Ascending aorta (tissue), 2 donors: ENCODE measurements around the gene IVD. TPM values are rescaled to one million over a fixed set of nuclear protein-coding genes. Genes with fewer than 3 reads are reported as not detected.

Experiments
- DNase-seq, 2 donors: peaks; one replicate each; pipeline ENCODE4 v3.0.0-alpha.2; 2019; ENCODE audit warnings: low spot score in 2 of 2
- H3K27ac ChIP-seq, 2 donors: fragments of 200-600 bp; sonication (generic); one replicate each; pipeline ENCODE4 v1.5.1; 2016 to 2017; ENCODE audit warnings: mild to moderate bottlenecking in 1 of 2
- H3K27me3 ChIP-seq: fragments of 200-600 bp; sonication (generic); one replicate; pipeline ENCODE4 v1.5.1; 2017
- H3K36me3 ChIP-seq, 2 donors: fragments of 200-600 bp; sonication (generic); one replicate each; pipeline ENCODE4 v1.5.1; 2016
- H3K4me1 ChIP-seq, 2 donors: fragments of 200-600 bp; sonication (generic); one replicate each; pipeline ENCODE4 v1.5.1; 2016 to 2017; ENCODE audit warnings: mild to moderate bottlenecking in 1 of 2
- H3K4me3 ChIP-seq, 2 donors: fragments of 200-600 bp; sonication (generic); one replicate each; pipeline ENCODE4 v1.5.1; 2016 to 2017; ENCODE audit warnings: mild to moderate bottlenecking in 1 of 2
- H3K9me3 ChIP-seq, 2 donors: fragments of 200-600 bp; sonication (generic); one replicate each; pipeline ENCODE4 v1.5.1; 2016
- intact Hi-C: fragments of 100-400 bp; cut with DNase I; formaldehyde crosslinking; loops from one replicate; pipeline ENCODE4 v1.15.1; 2023
- total RNA-seq: library from RNA; depleted of rRNA; stranded (reverse); fragments of >200 nt; gene quantifications from one replicate; pipeline ENCODE4 v1.1.0, GENCODE V29; 2016
- TF ChIP-seq, protein P1 (sequence below), 3 experiments: fragments of 200-600 bp in 2 of 3; fragments of 450-650 bp in 1 of 3; sonication (generic) in 2 of 3; IDR thresholded peaks; one replicate each; pipeline ENCODE4 v1.5.1; 2016 to 2019; ENCODE audit warnings: antibody characterized with exemption in 3 of 3, mild to moderate bottlenecking in 1 of 3, moderate library complexity in 1 of 3

Gene IVD
- total RNA-seq, 1 donor from 2014 or later = 39.5 TPM

DNA sequence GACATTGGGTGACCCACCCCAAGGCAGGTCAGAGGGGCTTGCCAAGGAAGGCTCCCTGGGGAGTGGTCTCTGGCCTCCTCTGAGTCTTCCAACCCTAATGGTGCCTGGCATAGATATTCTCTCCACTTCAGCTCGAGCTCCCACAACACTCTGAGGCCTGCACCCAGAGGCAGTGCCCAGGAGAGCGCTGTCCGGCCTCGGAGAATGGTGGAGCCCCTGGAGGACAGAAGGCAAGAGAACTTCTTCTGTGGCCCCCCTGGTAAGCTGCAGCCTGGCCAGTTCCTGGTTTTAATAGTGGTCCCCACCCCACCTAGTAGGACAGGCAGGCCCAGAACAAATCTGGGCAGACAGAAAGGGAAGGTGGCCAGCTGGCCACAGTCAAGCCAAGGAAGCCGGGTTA is 40.6 kb upstream of the IVD start:
- no peak for DNase-seq

DNA sequence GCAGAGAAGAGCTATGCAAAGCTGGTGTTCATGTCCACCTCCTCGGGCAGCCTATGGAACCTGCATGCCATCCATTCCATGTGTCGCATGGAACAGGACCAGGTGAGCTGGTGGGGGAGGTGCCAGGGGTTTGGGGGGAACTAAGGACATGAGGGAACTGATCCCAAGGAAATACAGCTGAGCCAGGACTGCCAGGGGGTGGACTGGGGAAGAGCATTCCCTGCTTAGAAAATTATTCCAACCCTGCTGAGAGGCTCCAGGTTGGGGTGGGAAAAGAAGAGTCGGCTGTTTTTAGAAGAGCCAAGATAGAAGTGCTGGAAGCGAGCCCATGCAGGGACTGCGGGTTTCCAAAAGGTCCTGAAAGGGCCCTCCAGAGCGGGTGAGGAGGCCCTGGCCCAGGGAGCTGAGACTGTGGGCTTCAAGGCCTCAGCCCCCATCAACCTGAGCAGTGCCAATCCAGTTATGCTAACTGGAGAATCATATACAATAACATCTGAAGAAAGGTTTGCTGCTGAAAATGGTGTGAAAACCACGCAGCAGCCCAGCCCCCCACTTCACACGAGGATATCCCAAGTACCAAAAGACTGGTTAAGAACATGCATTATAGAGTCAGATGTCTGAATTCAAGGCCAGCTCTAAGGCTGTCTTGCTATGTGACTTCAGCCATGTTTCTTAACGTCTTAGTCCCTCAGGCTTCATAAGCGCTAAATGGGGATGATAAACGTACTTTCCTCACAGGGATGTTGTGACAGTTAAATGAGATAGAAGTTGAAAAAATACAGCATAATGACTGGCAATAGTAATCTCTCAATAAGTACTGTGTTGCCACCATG is 39.8 kb upstream of the IVD start:
- no peaks in the 10 kb centered on the region for H3K36me3 ChIP-seq
- H3K27me3 ChIP-seq = no peaks in the 10 kb centered on the region
- TF ChIP-seq, protein P1, sequence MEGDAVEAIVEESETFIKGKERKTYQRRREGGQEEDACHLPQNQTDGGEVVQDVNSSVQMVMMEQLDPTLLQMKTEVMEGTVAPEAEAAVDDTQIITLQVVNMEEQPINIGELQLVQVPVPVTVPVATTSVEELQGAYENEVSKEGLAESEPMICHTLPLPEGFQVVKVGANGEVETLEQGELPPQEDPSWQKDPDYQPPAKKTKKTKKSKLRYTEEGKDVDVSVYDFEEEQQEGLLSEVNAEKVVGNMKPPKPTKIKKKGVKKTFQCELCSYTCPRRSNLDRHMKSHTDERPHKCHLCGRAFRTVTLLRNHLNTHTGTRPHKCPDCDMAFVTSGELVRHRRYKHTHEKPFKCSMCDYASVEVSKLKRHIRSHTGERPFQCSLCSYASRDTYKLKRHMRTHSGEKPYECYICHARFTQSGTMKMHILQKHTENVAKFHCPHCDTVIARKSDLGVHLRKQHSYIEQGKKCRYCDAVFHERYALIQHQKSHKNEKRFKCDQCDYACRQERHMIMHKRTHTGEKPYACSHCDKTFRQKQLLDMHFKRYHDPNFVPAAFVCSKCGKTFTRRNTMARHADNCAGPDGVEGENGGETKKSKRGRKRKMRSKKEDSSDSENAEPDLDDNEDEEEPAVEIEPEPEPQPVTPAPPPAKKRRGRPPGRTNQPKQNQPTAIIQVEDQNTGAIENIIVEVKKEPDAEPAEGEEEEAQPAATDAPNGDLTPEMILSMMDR (IDR thresholded peaks at IDR 0.05) = no peak
- no peak overlapping the region for H3K4me3 ChIP-seq
- H3K9me3 ChIP-seq = no peaks in the 10 kb centered on the region
- H3K4me1 ChIP-seq = peaks cover 10 to 17% of the 10 kb centered on the region in 2 donors
- no peak for DNase-seq
- H3K27ac ChIP-seq = no peak overlapping the region
- intact Hi-C loops = loop anchor here (5.0 kb wide), 2 partner anchors 41 to 84 kb away; partner anchors contain the start of genes ANKRD63 and IVD

More for the DNA sequence above, 40.6 kb upstream of the IVD start:
- Histone ChIP-seq H3K36me3 (no peaks in the 10 kb centered on the region), H3K4me3 (no peak overlapping the region), H3K9me3 (no peaks in the 10 kb centered on the region), H3K27me3 (no peaks in the 10 kb centered on the region), H3K4me1 (peaks cover 10 to 17% of the 10 kb centered on the region in 2 donors), H3K27ac (no peak overlapping the region)
- TF ChIP-seq, protein P1 (IDR thresholded peaks at IDR 0.05) = no peak
- intact Hi-C loops = loop anchor here (5.0 kb wide), 2 partner anchors 42 to 83 kb away; partner anchors contain the start of genes ANKRD63 and IVD

DNA sequence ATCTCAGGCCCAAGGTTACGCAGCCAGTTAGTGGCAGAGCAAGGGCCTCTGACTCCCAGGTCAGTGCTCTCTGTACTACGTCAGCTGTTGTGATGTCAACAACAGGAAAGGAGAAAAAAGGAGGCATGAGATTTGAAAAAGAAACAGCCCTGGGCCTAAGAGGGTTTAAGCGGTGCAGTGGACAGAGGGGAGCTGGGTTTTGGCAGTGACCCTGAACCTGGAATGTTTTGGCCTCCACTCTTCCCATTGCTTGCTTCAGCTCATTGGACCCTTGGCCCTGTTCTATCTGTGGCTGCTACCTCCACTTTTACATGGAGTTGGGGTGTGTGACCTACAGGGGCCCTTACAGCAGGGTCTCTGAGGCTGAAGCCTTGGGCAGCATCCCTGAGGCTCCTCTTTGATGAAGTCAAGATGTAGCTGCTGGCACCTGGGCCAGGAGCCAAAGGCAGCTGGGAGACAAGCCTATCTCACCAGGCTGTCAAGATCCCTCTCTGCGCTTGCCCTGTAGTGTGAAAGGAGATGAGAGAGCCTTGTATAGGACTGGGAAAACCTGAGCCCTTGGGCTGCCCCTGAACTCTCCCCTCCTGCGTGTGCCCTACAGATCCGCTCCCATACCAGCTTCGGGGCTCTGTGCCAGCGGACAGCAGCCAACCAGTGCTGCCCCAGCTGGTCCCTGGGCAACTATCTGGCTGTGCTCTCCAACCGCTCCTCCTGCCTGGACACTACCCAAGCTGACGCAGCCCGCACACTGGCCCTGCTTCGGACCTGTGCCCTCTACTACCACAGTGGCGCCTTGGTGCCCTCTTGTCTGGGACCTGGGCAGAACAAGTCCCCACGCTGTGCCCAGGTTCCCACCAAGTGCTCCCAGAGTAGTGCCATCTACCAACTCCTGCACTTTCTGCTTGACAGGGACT is 38.9 kb upstream of the IVD start:
- H3K27ac ChIP-seq = peak overlapping the region in 1 of 2 donors; percentile 24
- peaks cover 10 to 17% of the 10 kb centered on the region in 2 donors for H3K4me1 ChIP-seq
- H3K27me3 ChIP-seq = no peaks in the 10 kb centered on the region
- intact Hi-C loops = loop anchor here (5.0 kb wide), 2 partner anchors 41 to 84 kb away; partner anchors contain the start of genes ANKRD63 and IVD
- no peak overlapping the region for H3K4me3 ChIP-seq
- H3K9me3 ChIP-seq = no peaks in the 10 kb centered on the region
- no peaks in the 10 kb centered on the region for H3K36me3 ChIP-seq
- no peak for DNase-seq
- TF ChIP-seq, protein P1 (IDR thresholded peaks at IDR 0.05) = no peak

DNA sequence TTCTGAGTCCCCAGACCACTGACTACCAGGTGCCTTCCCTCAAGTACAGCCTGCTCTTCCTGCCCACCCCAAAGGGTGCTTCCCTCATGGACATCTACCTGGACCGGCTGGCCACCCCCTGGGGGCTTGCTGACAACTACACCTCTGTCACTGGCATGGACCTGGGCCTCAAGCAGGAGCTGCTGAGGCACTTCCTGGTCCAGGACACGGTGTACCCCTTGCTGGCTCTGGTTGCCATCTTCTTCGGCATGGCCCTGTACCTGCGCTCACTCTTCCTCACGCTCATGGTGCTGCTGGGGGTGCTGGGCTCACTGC is 38.3 kb upstream of the IVD start:
- intact Hi-C loops = loop anchor here (5.0 kb wide), 2 partner anchors 40 to 85 kb away; partner anchors contain the start of genes ANKRD63 and IVD
- TF ChIP-seq, protein P1 (IDR thresholded peaks at IDR 0.05) = no peak
- H3K4me3 ChIP-seq = peak overlapping the region in 1 of 2 donors; percentile 61

More for the DNA sequence above, 38.3 kb upstream of the IVD start:
- no peaks in the 10 kb centered on the region for H3K36me3 ChIP-seq
- H3K27me3 ChIP-seq = no peaks in the 10 kb centered on the region
- peak overlapping the region in 1 of 2 donors; percentile 24 for H3K27ac ChIP-seq
- peaks cover 10 to 17% of the 10 kb centered on the region in 2 donors for H3K4me1 ChIP-seq
- H3K9me3 ChIP-seq = no peaks in the 10 kb centered on the region
- no peak for DNase-seq
